HEK293 (cell line): ENCODE results near the gene DAZAP1.

Source experiments
- CTCF ChIA-PET: fragments of 350-600 bp; formaldehyde crosslinking; extraction: SDS; loops from one replicate; lab custom pipeline; 2021; ENCODE audit warnings: antibody characterized with exemption; lab: Yijun Ruan, JAX
- POLR2A ChIA-PET: fragments of 300-600 bp; formaldehyde crosslinking; extraction: SDS; loops from one replicate; lab custom pipeline; 2020; ENCODE audit warnings: antibody characterized with exemption, inconsistent platforms; lab: Yijun Ruan, JAX
- H3K27ac ChIP-seq: fragments of 200-500 bp; sonication (Bioruptor generic); 2 replicates; pipeline ENCODE4 v1.5.1; 2014; ENCODE audit warnings: low read depth, low read length, control low read depth, inconsistent platforms; ENCODE audit errors: extremely low read depth
- H3K36me3 ChIP-seq, 2 experiments: fragments of 200-500 bp in 1 of 2; sonication (Bioruptor generic) in 1 of 2; 1 replicate in 1 of 2; 2 replicates in 1 of 2; pipeline ENCODE4 v1.5.1; 2014 to 2017; ENCODE audit warnings: inconsistent platforms in 2 of 2, low read length in 2 of 2; ENCODE audit not compliant: control insufficient read depth in 2 of 2, insufficient read depth in 1 of 2
- H3K4me1 ChIP-seq: fragments of 200-500 bp; sonication (Bioruptor generic); 2 replicates; pipeline ENCODE4 v1.5.1; 2014; ENCODE audit warnings: mild to moderate bottlenecking, low read length, inconsistent platforms; ENCODE audit not compliant: control insufficient read depth, insufficient read depth
- H3K4me3 ChIP-seq: 2 replicates; pipeline ENCODE4 v1.5.1; 2011; ENCODE audit warnings: low read depth, mild to moderate bottlenecking, control low read depth, low read length, moderate library complexity
- H3K9me3 ChIP-seq: fragments of 200-500 bp; sonication (Bioruptor generic); 2 replicates; pipeline ENCODE4 v1.5.1; 2014; ENCODE audit warnings: low read depth, low read length, inconsistent platforms; ENCODE audit not compliant: control insufficient read depth, insufficient read depth
- HOXC10 ChIP-seq: sonication (generic); formaldehyde crosslinking; IDR thresholded peaks from 2 replicates; pipeline ENCODE4 v1.8.1; 2023; ENCODE audit warnings: mild to moderate bottlenecking, missing genetic modification reagents
- KLF1 ChIP-seq: fragments of 450-650 bp; formaldehyde crosslinking; IDR thresholded peaks from 2 replicates; pipeline ENCODE4 v1.5.1; 2016; ENCODE audit warnings: missing biosample characterization, missing genetic modification characterization
- KLF16 ChIP-seq: fragments of 450-650 bp; formaldehyde crosslinking; IDR thresholded peaks from 2 replicates; pipeline ENCODE4 v1.5.1; 2017; ENCODE audit warnings: missing biosample characterization, missing genetic modification characterization
- MEIS1 ChIP-seq: sonication (generic); formaldehyde crosslinking; IDR thresholded peaks from 2 replicates; pipeline ENCODE4 v1.8.1; 2022; ENCODE audit warnings: missing genetic modification reagents, mild to moderate bottlenecking, borderline replicate concordance
- MYNN ChIP-seq: fragments of 450-650 bp; formaldehyde crosslinking; IDR thresholded peaks from 2 replicates; pipeline ENCODE4 v1.5.1; 2016; ENCODE audit warnings: missing biosample characterization, missing genetic modification characterization, borderline replicate concordance
- OSR2 ChIP-seq: fragments of 450-650 bp; formaldehyde crosslinking; IDR thresholded peaks from 2 replicates; pipeline ENCODE4 v1.5.1; 2016; ENCODE audit warnings: missing biosample characterization, missing genetic modification characterization
- ZBTB11 ChIP-seq: fragments of 450-650 bp; formaldehyde crosslinking; conservative IDR thresholded peaks from 2 replicates; pipeline ENCODE4 v1.5.1; 2016; ENCODE audit warnings: low read depth, missing biosample characterization, missing genetic modification characterization
- ZBTB17 ChIP-seq: fragments of 450-650 bp; formaldehyde crosslinking; IDR thresholded peaks from 2 replicates; pipeline ENCODE4 v1.5.1; 2016; ENCODE audit warnings: missing biosample characterization, missing genetic modification characterization
- ZFP37 ChIP-seq: fragments of 450-650 bp; formaldehyde crosslinking; IDR thresholded peaks from 2 replicates; pipeline ENCODE4 v1.5.1; 2016; ENCODE audit warnings: missing biosample characterization, missing genetic modification characterization
- ZFP41 ChIP-seq: fragments of 450-650 bp; formaldehyde crosslinking; IDR thresholded peaks from 2 replicates; pipeline ENCODE4 v1.5.1; 2016; ENCODE audit warnings: missing biosample characterization, missing genetic modification characterization, borderline replicate concordance
- ZNF138 ChIP-seq: fragments of 450-650 bp; formaldehyde crosslinking; IDR thresholded peaks from 2 replicates; pipeline ENCODE4 v1.5.1; 2016; ENCODE audit warnings: missing biosample characterization, missing genetic modification characterization, borderline replicate concordance
- ZNF175 ChIP-seq: fragments of 450-650 bp; formaldehyde crosslinking; IDR thresholded peaks from 2 replicates; pipeline ENCODE4 v1.5.1; 2016; ENCODE audit warnings: missing biosample characterization, missing genetic modification characterization
- ZNF19 ChIP-seq: fragments of 450-650 bp; formaldehyde crosslinking; IDR thresholded peaks from 2 replicates; pipeline ENCODE4; 2016; ENCODE audit warnings: missing biosample characterization, missing genetic modification characterization, low read depth
- ZNF473 ChIP-seq: fragments of 450-650 bp; formaldehyde crosslinking; IDR thresholded peaks from 2 replicates; pipeline ENCODE4 v1.5.1; 2017; ENCODE audit warnings: missing biosample characterization, missing genetic modification characterization
- ZNF544 ChIP-seq: fragments of 450-650 bp; formaldehyde crosslinking; IDR thresholded peaks from 2 replicates; pipeline ENCODE4 v1.5.0; 2017; ENCODE audit warnings: missing biosample characterization, missing genetic modification characterization
- ZNF548 ChIP-seq: fragments of 450-650 bp; formaldehyde crosslinking; IDR thresholded peaks from 2 replicates; pipeline ENCODE4 v1.5.1; 2016; ENCODE audit warnings: missing biosample characterization, missing genetic modification characterization
- ZNF555 ChIP-seq: fragments of 450-650 bp; formaldehyde crosslinking; conservative IDR thresholded peaks from 2 replicates; pipeline ENCODE4 v1.5.1; 2017; ENCODE audit warnings: missing biosample characterization, mild to moderate bottlenecking, missing genetic modification characterization, inconsistent platforms
- ZNF664 ChIP-seq: fragments of 450-650 bp; formaldehyde crosslinking; IDR thresholded peaks from 2 replicates; pipeline ENCODE4 v1.5.1; 2016; ENCODE audit warnings: missing biosample characterization, missing genetic modification characterization
- TF ChIP-seq, protein P1 (sequence below): fragments of 450-650 bp; formaldehyde crosslinking; IDR thresholded peaks from 2 replicates; pipeline ENCODE4 v1.5.1; 2017; ENCODE audit warnings: missing biosample characterization, mild to moderate bottlenecking, missing genetic modification characterization, moderate library complexity
- TF ChIP-seq, protein P2 (sequence below): fragments of 450-650 bp; formaldehyde crosslinking; IDR thresholded peaks from 2 replicates; pipeline ENCODE4 v1.5.0; 2017; ENCODE audit warnings: missing biosample characterization, missing genetic modification characterization, borderline replicate concordance
- TF ChIP-seq, protein P3 (sequence below): fragments of 450-650 bp; formaldehyde crosslinking; IDR thresholded peaks from 2 replicates; pipeline ENCODE4 v1.5.1; 2016; ENCODE audit warnings: missing biosample characterization, missing genetic modification characterization
- TF ChIP-seq, protein P4 (sequence below): sonication (generic); formaldehyde crosslinking; IDR thresholded peaks from 2 replicates; pipeline ENCODE4 v1.8.1; 2022; ENCODE audit warnings: mild to moderate bottlenecking, moderate library complexity, missing genetic modification reagents
- TF ChIP-seq, protein P5 (sequence below): fragments of 450-650 bp; formaldehyde crosslinking; IDR thresholded peaks from 2 replicates; pipeline ENCODE4 v1.5.1; 2016; ENCODE audit warnings: missing biosample characterization, missing genetic modification characterization

The DAZAP1 gene

GRCh38 chr19:1374250-1374577 is 33.2 kb upstream of the DAZAP1 start:
- H3K27ac ChIP-seq, result no peak overlapping the region
- no peak for TF ChIP-seq ZNF664
- no peak for TF ChIP-seq MEIS1
- TF ChIP-seq MYNN (tag by site-specific recombination), result no peak
- TF ChIP-seq, protein P1, sequence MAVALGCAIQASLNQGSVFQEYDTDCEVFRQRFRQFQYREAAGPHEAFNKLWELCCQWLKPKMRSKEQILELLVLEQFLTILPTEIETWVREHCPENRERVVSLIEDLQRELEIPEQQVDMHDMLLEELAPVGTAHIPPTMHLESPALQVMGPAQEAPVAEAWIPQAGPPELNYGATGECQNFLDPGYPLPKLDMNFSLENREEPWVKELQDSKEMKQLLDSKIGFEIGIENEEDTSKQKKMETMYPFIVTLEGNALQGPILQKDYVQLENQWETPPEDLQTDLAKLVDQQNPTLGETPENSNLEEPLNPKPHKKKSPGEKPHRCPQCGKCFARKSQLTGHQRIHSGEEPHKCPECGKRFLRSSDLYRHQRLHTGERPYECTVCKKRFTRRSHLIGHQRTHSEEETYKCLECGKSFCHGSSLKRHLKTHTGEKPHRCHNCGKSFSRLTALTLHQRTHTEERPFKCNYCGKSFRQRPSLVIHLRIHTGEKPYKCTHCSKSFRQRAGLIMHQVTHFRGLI, result no peak
- no peak for TF ChIP-seq ZNF544 (tag by site-specific recombination)
- TF ChIP-seq ZNF555 (tag by site-specific recombination), result no peak
- TF ChIP-seq OSR2 (tag by site-specific recombination), result no peak
- TF ChIP-seq ZNF19 (tag by site-specific recombination), result no peak
- no peak for TF ChIP-seq ZBTB11 (tag by site-specific recombination)
- TF ChIP-seq, protein P2, sequence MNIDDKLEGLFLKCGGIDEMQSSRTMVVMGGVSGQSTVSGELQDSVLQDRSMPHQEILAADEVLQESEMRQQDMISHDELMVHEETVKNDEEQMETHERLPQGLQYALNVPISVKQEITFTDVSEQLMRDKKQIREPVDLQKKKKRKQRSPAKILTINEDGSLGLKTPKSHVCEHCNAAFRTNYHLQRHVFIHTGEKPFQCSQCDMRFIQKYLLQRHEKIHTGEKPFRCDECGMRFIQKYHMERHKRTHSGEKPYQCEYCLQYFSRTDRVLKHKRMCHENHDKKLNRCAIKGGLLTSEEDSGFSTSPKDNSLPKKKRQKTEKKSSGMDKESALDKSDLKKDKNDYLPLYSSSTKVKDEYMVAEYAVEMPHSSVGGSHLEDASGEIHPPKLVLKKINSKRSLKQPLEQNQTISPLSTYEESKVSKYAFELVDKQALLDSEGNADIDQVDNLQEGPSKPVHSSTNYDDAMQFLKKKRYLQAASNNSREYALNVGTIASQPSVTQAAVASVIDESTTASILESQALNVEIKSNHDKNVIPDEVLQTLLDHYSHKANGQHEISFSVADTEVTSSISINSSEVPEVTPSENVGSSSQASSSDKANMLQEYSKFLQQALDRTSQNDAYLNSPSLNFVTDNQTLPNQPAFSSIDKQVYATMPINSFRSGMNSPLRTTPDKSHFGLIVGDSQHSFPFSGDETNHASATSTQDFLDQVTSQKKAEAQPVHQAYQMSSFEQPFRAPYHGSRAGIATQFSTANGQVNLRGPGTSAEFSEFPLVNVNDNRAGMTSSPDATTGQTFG, result no peak
- no peak for TF ChIP-seq ZNF138 (tag by site-specific recombination)
- TF ChIP-seq KLF1, result no peak
- no peak for TF ChIP-seq ZNF175 (tag by site-specific recombination)
- TF ChIP-seq HOXC10 (CRISPR knock-in tag), result no peak
- TF ChIP-seq, protein P3, sequence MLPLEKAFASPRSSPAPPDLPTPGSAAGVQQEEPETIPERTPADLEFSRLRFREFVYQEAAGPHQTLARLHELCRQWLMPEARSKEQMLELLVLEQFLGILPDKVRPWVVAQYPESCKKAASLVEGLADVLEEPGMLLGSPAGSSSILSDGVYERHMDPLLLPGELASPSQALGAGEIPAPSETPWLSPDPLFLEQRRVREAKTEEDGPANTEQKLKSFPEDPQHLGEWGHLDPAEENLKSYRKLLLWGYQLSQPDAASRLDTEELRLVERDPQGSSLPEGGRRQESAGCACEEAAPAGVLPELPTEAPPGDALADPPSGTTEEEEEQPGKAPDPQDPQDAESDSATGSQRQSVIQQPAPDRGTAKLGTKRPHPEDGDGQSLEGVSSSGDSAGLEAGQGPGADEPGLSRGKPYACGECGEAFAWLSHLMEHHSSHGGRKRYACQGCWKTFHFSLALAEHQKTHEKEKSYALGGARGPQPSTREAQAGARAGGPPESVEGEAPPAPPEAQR, result no peak
- peaks cover 10 to 61% of the 10 kb centered on the region in 2 experiments for H3K36me3 ChIP-seq
- ChIA-PET CTCF (interaction anchor here (0.7 kb wide), 1 partner anchor 130 kb away, joined by 4 read pairs; no protein-coding TSS in a partner anchor), POLR2A (no interaction called here)
- no peaks in the 10 kb centered on the region for H3K4me1 ChIP-seq
- no peak overlapping the region for H3K4me3 ChIP-seq
- H3K9me3 ChIP-seq, result no peaks in the 10 kb centered on the region

GRCh38 chr19:1376415-1376805 is 31.0 kb upstream of the DAZAP1 start:
- Histone ChIP-seq H3K36me3 (peaks cover 10 to 39% of the 10 kb centered on the region in 2 experiments), H3K9me3 (no peaks in the 10 kb centered on the region), H3K4me1 (no peaks in the 10 kb centered on the region), H3K27ac (no peak overlapping the region), H3K4me3 (no peak overlapping the region)
- ChIA-PET CTCF (no interaction called here), POLR2A (no interaction called here)
- TF ChIP-seq ZNF555 (tag by site-specific recombination) (no peak), ZFP41 (tag by site-specific recombination) (no peak), ZNF548 (tag by site-specific recombination) (no peak), KLF16 (tag by site-specific recombination) (no peak), ZNF473 (tag by site-specific recombination) (no peak), ZFP37 (tag by site-specific recombination) (no peak), ZBTB17 (no peak)
- TF ChIP-seq, protein P4, sequence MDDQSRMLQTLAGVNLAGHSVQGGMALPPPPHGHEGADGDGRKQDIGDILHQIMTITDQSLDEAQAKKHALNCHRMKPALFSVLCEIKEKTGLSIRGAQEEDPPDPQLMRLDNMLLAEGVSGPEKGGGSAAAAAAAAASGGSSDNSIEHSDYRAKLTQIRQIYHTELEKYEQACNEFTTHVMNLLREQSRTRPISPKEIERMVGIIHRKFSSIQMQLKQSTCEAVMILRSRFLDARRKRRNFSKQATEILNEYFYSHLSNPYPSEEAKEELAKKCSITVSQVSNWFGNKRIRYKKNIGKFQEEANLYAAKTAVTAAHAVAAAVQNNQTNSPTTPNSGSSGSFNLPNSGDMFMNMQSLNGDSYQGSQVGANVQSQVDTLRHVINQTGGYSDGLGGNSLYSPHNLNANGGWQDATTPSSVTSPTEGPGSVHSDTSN (CRISPR knock-in tag), result no peak
- TF ChIP-seq, protein P5, sequence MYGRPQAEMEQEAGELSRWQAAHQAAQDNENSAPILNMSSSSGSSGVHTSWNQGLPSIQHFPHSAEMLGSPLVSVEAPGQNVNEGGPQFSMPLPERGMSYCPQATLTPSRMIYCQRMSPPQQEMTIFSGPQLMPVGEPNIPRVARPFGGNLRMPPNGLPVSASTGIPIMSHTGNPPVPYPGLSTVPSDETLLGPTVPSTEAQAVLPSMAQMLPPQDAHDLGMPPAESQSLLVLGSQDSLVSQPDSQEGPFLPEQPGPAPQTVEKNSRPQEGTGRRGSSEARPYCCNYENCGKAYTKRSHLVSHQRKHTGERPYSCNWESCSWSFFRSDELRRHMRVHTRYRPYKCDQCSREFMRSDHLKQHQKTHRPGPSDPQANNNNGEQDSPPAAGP (tag by site-specific recombination), result no peak
